Liver (tissue), 9 donors: ENCODE results near the gene CFAP299. TPM values are rescaled to one million over a fixed set of nuclear protein-coding genes. Genes with fewer than 3 reads are reported as not detected.

Experiments
- DNase-seq: peaks from one replicate; pipeline ENCODE4 v3.0.0-alpha.2; 2017; ENCODE audit warnings: low spot score
- H3K27ac ChIP-seq, 2 donors: one replicate each; pipeline ENCODE4 v1.7.0; 2013; ENCODE audit warnings: inconsistent platforms in 2 of 2, low read length in 2 of 2, control low read depth in 1 of 2, low read depth in 1 of 2, mild to moderate bottlenecking in 1 of 2
- H3K27me3 ChIP-seq, 4 donors: one replicate each; pipeline versions ENCODE4 v1.6.1 to v1.7.0; 2013; ENCODE audit warnings: low read length in 3 of 4, inconsistent platforms in 1 of 4, mild to moderate bottlenecking in 1 of 4, moderate library complexity in 1 of 4; ENCODE audit not compliant: control insufficient read depth in 4 of 4, insufficient read depth in 4 of 4
- H3K36me3 ChIP-seq, 4 donors: one replicate each; pipeline versions ENCODE4 v1.6.1 to v1.7.0; 2013; ENCODE audit warnings: low read length in 3 of 4, mild to moderate bottlenecking in 3 of 4, low read depth in 1 of 4, moderate library complexity in 1 of 4; ENCODE audit not compliant: control insufficient read depth in 4 of 4, insufficient read depth in 3 of 4
- H3K4me1 ChIP-seq, 4 donors: one replicate each; pipeline versions ENCODE4 v1.6.1 to v1.7.0; 2013; ENCODE audit warnings: low read length in 3 of 4, mild to moderate bottlenecking in 3 of 4, moderate library complexity in 1 of 4; ENCODE audit not compliant: control insufficient read depth in 4 of 4, insufficient read depth in 4 of 4
- H3K4me3 ChIP-seq, 3 donors: one replicate each; pipeline versions ENCODE4 v1.6.1 to v1.7.0; 2013; ENCODE audit warnings: low read length in 3 of 3, control low read depth in 1 of 3, low read depth in 1 of 3, mild to moderate bottlenecking in 1 of 3
- H3K9ac ChIP-seq, 2 donors: one replicate each; pipeline ENCODE4 v1.7.0; 2013; ENCODE audit warnings: low read length in 2 of 2, mild to moderate bottlenecking in 2 of 2, moderate library complexity in 2 of 2, control low read depth in 1 of 2, low read depth in 1 of 2
- H3K9me3 ChIP-seq, 4 donors: one replicate each; pipeline versions ENCODE4 v1.6.1 to v1.7.0; 2013; ENCODE audit warnings: low read length in 3 of 4; ENCODE audit not compliant: control insufficient read depth in 4 of 4
- ATF3 ChIP-seq: IDR thresholded peaks from 2 replicates; pipeline ENCODE4 v1.6.1; 2016; ENCODE audit warnings: antibody characterized with exemption
- CTCF ChIP-seq: fragments of 150-350 bp; IDR thresholded peaks from 2 replicates; pipeline ENCODE4 v1.5.1; 2017; ENCODE audit warnings: improper control_type of control experiment, low read depth, low read length; ENCODE audit not compliant: missing input control
- EGR1 ChIP-seq, 2 donors: IDR thresholded peaks; 2 replicates each; pipeline ENCODE4 v1.6.1; 2016 to 2018; ENCODE audit warnings: antibody characterized with exemption in 2 of 2, low read depth in 2 of 2
- FOXA1 ChIP-seq: IDR thresholded peaks from 2 replicates; pipeline ENCODE4 v1.6.1; 2016; ENCODE audit warnings: antibody characterized with exemption
- FOXA2 ChIP-seq: IDR thresholded peaks from 2 replicates; pipeline ENCODE4 v1.6.1; 2016; ENCODE audit warnings: antibody characterized with exemption
- GABPA ChIP-seq, 2 donors: IDR thresholded peaks in 1 of 2; conservative IDR thresholded peaks in 1 of 2; 2 replicates each; pipeline ENCODE4 v1.6.1; 2016; ENCODE audit warnings: antibody characterized with exemption in 2 of 2, mild to moderate bottlenecking in 1 of 2, moderate library complexity in 1 of 2
- HNF4A ChIP-seq, 2 donors: conservative IDR thresholded peaks; 2 replicates each; pipeline ENCODE4 v1.6.1; 2016; ENCODE audit warnings: antibody characterized with exemption in 2 of 2, mild to moderate bottlenecking in 2 of 2
- HNF4G ChIP-seq: IDR thresholded peaks from 2 replicates; pipeline ENCODE4 v1.6.1; 2016; ENCODE audit warnings: antibody characterized with exemption
- JUND ChIP-seq, 2 donors: IDR thresholded peaks; 2 replicates each; pipeline ENCODE4 v1.6.1; 2016; ENCODE audit warnings: antibody characterized with exemption in 2 of 2
- MAX ChIP-seq: IDR thresholded peaks from 2 replicates; pipeline ENCODE4 v1.6.1; 2016; ENCODE audit warnings: antibody characterized with exemption
- NR2F2 ChIP-seq: IDR thresholded peaks from 2 replicates; pipeline ENCODE4 v1.6.1; 2016; ENCODE audit warnings: antibody characterized with exemption
- RAD21 ChIP-seq, 2 donors: IDR thresholded peaks; 2 replicates each; pipeline ENCODE4 v1.6.1; 2016; ENCODE audit warnings: antibody characterized with exemption in 2 of 2, mild to moderate bottlenecking in 2 of 2
- REST ChIP-seq: IDR thresholded peaks from 2 replicates; pipeline ENCODE4 v1.6.1; 2016; ENCODE audit warnings: antibody characterized with exemption, mild to moderate bottlenecking
- RXRA ChIP-seq, 2 donors: IDR thresholded peaks; 2 replicates each; pipeline ENCODE4 v1.6.1; 2017 to 2018; ENCODE audit warnings: antibody characterized with exemption in 2 of 2, mild to moderate bottlenecking in 1 of 2
- SP1 ChIP-seq: IDR thresholded peaks from 2 replicates; pipeline ENCODE4 v1.6.1; 2018; ENCODE audit warnings: antibody characterized with exemption, mild to moderate bottlenecking
- TAF1 ChIP-seq: conservative IDR thresholded peaks from 2 replicates; pipeline ENCODE4 v1.6.1; 2016; ENCODE audit warnings: antibody characterized with exemption, mild to moderate bottlenecking
- YY1 ChIP-seq: IDR thresholded peaks from 2 replicates; pipeline ENCODE4 v1.6.1; 2016; ENCODE audit warnings: antibody characterized with exemption, mild to moderate bottlenecking
- ZBTB33 ChIP-seq: IDR thresholded peaks from 2 replicates; pipeline ENCODE4 v1.6.1; 2016; ENCODE audit warnings: antibody characterized with exemption
- WGBS: extraction: QIAGEN DNeasy Blood & Tissue Kit; methylation state at CpG from one replicate; pipeline ENCODE4 v1.1.7; 2013; 5-methylcytosine and 5-hydroxymethylcytosine counted together
- polyA plus RNA-seq, 2 donors: library from polyadenylated mRNA; stranded (reverse) in 1 of 2; unstranded in 1 of 2; fragments of 200-250 nt in 1 of 2; fragments of >200 nt in 1 of 2; fragmentation: Nextera tagmentation in 1 of 2; extraction: Ambion mirVana in 1 of 2; gene quantifications; one replicate each; pipeline versions ENCODE4 v1.2.1 to v1.2.3, GENCODE V29; 2013 to 2015
- total RNA-seq, 2 donors: library from RNA; depleted of rRNA; stranded (reverse); fragments of >200 nt; gene quantifications; one replicate each; pipeline ENCODE4 v1.2.3, GENCODE V29; 2014
- donor health status: healthy.
- donor health status: healthy.
- donor health status: healthy.
- donor health status: healthy.
- donor health status: healthy.

CFAP299 gene
- total and polyA plus RNA-seq, 4 donors: not detected

GRCh38 chr4:80305466-80305865, 30.1 kb upstream of the CFAP299 start:
- whole genome bisulfite sequencing: 78% methylated on average over 3 of the region's 3 CpGs
- TF ChIP-seq ATF3 (no peak), JUND (IDR thresholded peaks at IDR 0.05) (no peak), RXRA (IDR thresholded peaks at IDR 0.05) (no peak), CTCF (no peak), TAF1 (no peak), SP1 (no peak), YY1 (no peak), REST (no peak), FOXA2 (no peak), EGR1 (IDR thresholded peaks at IDR 0.05; ENCODE audit: low read depth in 2 of 2) (no peak), RAD21 (IDR thresholded peaks at IDR 0.05) (no peak), ZBTB33 (no peak), GABPA (IDR thresholded peaks at IDR 0.05 in 1 of 2, conservative IDR thresholded peaks at IDR 0.05 in 1 of 2) (no peak), FOXA1 (no peak), NR2F2 (no peak)
- Histone ChIP-seq H3K4me1 (no peaks in the 10 kb centered on the region), H3K27me3 (peaks cover 0 to 8% (median 5%) of the 10 kb centered on the region in 4 donors), H3K4me3 (no peak overlapping the region), H3K36me3 (no peaks in the 10 kb centered on the region), H3K27ac (no peak overlapping the region), H3K9me3 (no peaks in the 10 kb centered on the region), H3K9ac (no peak overlapping the region)
- DNase-seq: no peak

GRCh38 chr4:80306260-80306659, 29.3 kb upstream of the CFAP299 start:
- TF ChIP-seq HNF4A (conservative IDR thresholded peaks at IDR 0.05) (no peak), MAX (no peak), JUND (IDR thresholded peaks at IDR 0.05) (no peak), EGR1 (IDR thresholded peaks at IDR 0.05; ENCODE audit: low read depth in 2 of 2) (no peak), GABPA (IDR thresholded peaks at IDR 0.05 in 1 of 2, conservative IDR thresholded peaks at IDR 0.05 in 1 of 2) (no peak), YY1 (no peak), FOXA1 (no peak), RXRA (IDR thresholded peaks at IDR 0.05) (no peak), NR2F2 (no peak), TAF1 (no peak), RAD21 (IDR thresholded peaks at IDR 0.05) (no peak), ATF3 (no peak), SP1 (no peak), REST (no peak), ZBTB33 (no peak), HNF4G (no peak)
- H3K36me3 ChIP-seq: no peaks in the 10 kb centered on the region
- 74% methylated on average over 2 of the region's 2 CpGs for WGBS
- no peak for DNase-seq
- no peaks in the 10 kb centered on the region for H3K4me1 ChIP-seq
- H3K9me3 ChIP-seq: no peaks in the 10 kb centered on the region
- no peak overlapping the region for H3K27ac ChIP-seq
- no peak overlapping the region for H3K9ac ChIP-seq
- no peak overlapping the region for H3K4me3 ChIP-seq
- H3K27me3 ChIP-seq: peaks cover 0 to 8% (median 5%) of the 10 kb centered on the region in 4 donors
